HG03520 (cell line): Measurements from ENCODE around the gene UQCRC2.
"Not testable (repeated sequence)": the region's sequence is repeated elsewhere in the genome, so short reads cannot be mapped to it uniquely, and the experiment has no call there.

Source experiments
- ATAC-seq: cut with Tn5 transposase; IDR thresholded peaks from one replicate; pipeline ENCODE4 v1.9.1; 2021; ENCODE audit warnings: mild to moderate bottlenecking, moderate library complexity; ENCODE audit not compliant: unreplicated experiment

The UQCRC2 gene

GRCh38 chr16:21952793-21953540, at the start of gene UQCRC2:
Gene UQCRC2 (plus strand): TSS chr16:21953361. CDS start chr16:21953424, 63 bp downstream.
- peak; percentile 72 for ATAC-seq

GRCh38 chr16:21932650-21933049, 20.5 kb upstream of the UQCRC2 start:
- not testable (repeated sequence) for ATAC-seq

GRCh38 chr16:21933316-21933715, 19.8 kb upstream of the UQCRC2 start:
- ATAC-seq: not testable (repeated sequence)

GRCh38 chr16:21933790-21934189, 19.4 kb upstream of the UQCRC2 start:
- ATAC-seq: not testable (repeated sequence)

GRCh38 chr16:21936216-21936615, 16.9 kb upstream of the UQCRC2 start:
- not testable (repeated sequence) for ATAC-seq

- no peak for ATAC-seq
Measured at GRCh38 chr16:21937336-21937829, 15.8 kb upstream of the UQCRC2 start.

- no peak for ATAC-seq
Measured at GRCh38 chr16:21940570-21940969, 12.6 kb upstream of the UQCRC2 start.

GRCh38 chr16:21943571-21943970, 9.6 kb upstream of the UQCRC2 start:
- ATAC-seq: no peak

GRCh38 chr16:21946889-21947635, 6.1 kb upstream of the UQCRC2 start:
- ATAC-seq: no peak

- ATAC-seq: no peak
Measured at GRCh38 chr16:21949713-21950260, 3.4 kb upstream of the UQCRC2 start.

- no peak for ATAC-seq
Measured at GRCh38 chr16:21950782-21951521, 2.2 kb upstream of the UQCRC2 start.

GRCh38 chr16:21952040-21952792, 945 bp upstream of the UQCRC2 start:
- ATAC-seq: peak; percentile 28

- ATAC-seq: no peak
Measured at GRCh38 chr16:21953541-21953902, 361 bp downstream of the UQCRC2 start.

- ATAC-seq: no peak
Measured at GRCh38 chr16:21957714-21958346, 4.7 kb downstream of the UQCRC2 start.

- no peak for ATAC-seq
Measured at GRCh38 chr16:21959050-21959449, 5.9 kb downstream of the UQCRC2 start.

GRCh38 chr16:21962475-21962874, 9.3 kb downstream of the UQCRC2 start:
- no peak for ATAC-seq

GRCh38 chr16:21963887-21964286, 10.7 kb downstream of the UQCRC2 start:
- ATAC-seq: no peak

GRCh38 chr16:21964353-21964752, 11.2 kb downstream of the UQCRC2 start:
- no peak for ATAC-seq

GRCh38 chr16:21971856-21972255, 18.7 kb downstream of the UQCRC2 start:
- no peak for ATAC-seq

GRCh38 chr16:21973945-21974344, 20.8 kb downstream of the UQCRC2 start:
- no peak for ATAC-seq
